ENCODE data around the gene MACROD2. TPM values are rescaled to one million over a fixed set of nuclear protein-coding genes. Genes with fewer than 3 reads are reported as not detected.

Gene MACROD2
- total RNA-seq, 2 donors from 2014 or later, result 0.94 to 10.4 TPM

GRCh38 chr20:14414560-14414959 is 419.2 kb downstream of the MACROD2 start:
- no peak overlapping the region for H3K4me3 ChIP-seq
- DNase-seq (ENCODE audit: low spot score), result no peak
- H3K27me3 ChIP-seq, result no peaks in the 10 kb centered on the region
- no peaks in the 10 kb centered on the region for H3K36me3 ChIP-seq
- H3K4me1 ChIP-seq, result no peaks in the 10 kb centered on the region
- no peaks in the 10 kb centered on the region for H3K9me3 ChIP-seq
- TF ChIP-seq CTCF (IDR thresholded peaks at IDR 0.05), result no peak
- H3K27ac ChIP-seq, result no peak overlapping the region

- no peak for DNase-seq (ENCODE audit: low spot score)
- Histone ChIP-seq H3K4me3 (no peak overlapping the region), H3K36me3 (no peaks in the 10 kb centered on the region), H3K4me1 (no peaks in the 10 kb centered on the region), H3K9me3 (no peaks in the 10 kb centered on the region), H3K27me3 (no peaks in the 10 kb centered on the region), H3K27ac (no peak overlapping the region)
- TF ChIP-seq CTCF (IDR thresholded peaks at IDR 0.05), result no peak
Measured at GRCh38 chr20:14415467-14415866, 420.2 kb downstream of the MACROD2 start.

GRCh38 chr20:14418376-14418775 is 423.1 kb downstream of the MACROD2 start:
- no peaks in the 10 kb centered on the region for H3K36me3 ChIP-seq
- H3K4me1 ChIP-seq, result no peaks in the 10 kb centered on the region
- no peak overlapping the region for H3K27ac ChIP-seq
- no peaks in the 10 kb centered on the region for H3K27me3 ChIP-seq
- no peak for DNase-seq (ENCODE audit: low spot score)
- no peak for TF ChIP-seq CTCF (IDR thresholded peaks at IDR 0.05)
- no peaks in the 10 kb centered on the region for H3K9me3 ChIP-seq
- H3K4me3 ChIP-seq, result no peak overlapping the region

GRCh38 chr20:14422892-14423291 is 427.6 kb downstream of the MACROD2 start:
- TF ChIP-seq CTCF (IDR thresholded peaks at IDR 0.05), result no peak
- Histone ChIP-seq H3K9me3 (no peaks in the 10 kb centered on the region), H3K27ac (no peak overlapping the region), H3K27me3 (no peaks in the 10 kb centered on the region), H3K36me3 (no peaks in the 10 kb centered on the region), H3K4me1 (no peaks in the 10 kb centered on the region), H3K4me3 (no peak overlapping the region)
- DNase-seq (ENCODE audit: low spot score), result no peak

- no peak for DNase-seq (ENCODE audit: low spot score)
- H3K9me3 ChIP-seq, result no peaks in the 10 kb centered on the region
- TF ChIP-seq CTCF (IDR thresholded peaks at IDR 0.05), result no peak
Measured at GRCh38 chr20:14431568-14431967, 436.3 kb downstream of the MACROD2 start.

GRCh38 chr20:14432085-14432484 is 436.8 kb downstream of the MACROD2 start:
- DNase-seq (ENCODE audit: low spot score), result no peak
- Histone ChIP-seq H3K27me3 (no peaks in the 10 kb centered on the region), H3K4me1 (no peaks in the 10 kb centered on the region), H3K36me3 (no peaks in the 10 kb centered on the region), H3K4me3 (no peak overlapping the region), H3K27ac (no peak overlapping the region), H3K9me3 (no peaks in the 10 kb centered on the region)
- no peak for TF ChIP-seq CTCF (IDR thresholded peaks at IDR 0.05)

More at GRCh38 chr20:14431568-14431967, 436.3 kb downstream of the MACROD2 start:
- Histone ChIP-seq H3K4me1 (no peaks in the 10 kb centered on the region), H3K27ac (no peak overlapping the region), H3K36me3 (no peaks in the 10 kb centered on the region), H3K4me3 (no peak overlapping the region), H3K27me3 (no peaks in the 10 kb centered on the region)

Data from right atrium auricular region (tissue), 2 donors.